Hematopoietic multipotent progenitor cell treated with erythropoietin and hydrocortisone succinate and interleukin-3 and kit ligand, for 8 days (in vitro differentiated cells): Measurements from ENCODE around the gene SLU7.

Experiments
- DNase-seq: peaks from one replicate; pipeline ENCODE4 v3.0.0-alpha.2; 2015

The SLU7 gene

DNA sequence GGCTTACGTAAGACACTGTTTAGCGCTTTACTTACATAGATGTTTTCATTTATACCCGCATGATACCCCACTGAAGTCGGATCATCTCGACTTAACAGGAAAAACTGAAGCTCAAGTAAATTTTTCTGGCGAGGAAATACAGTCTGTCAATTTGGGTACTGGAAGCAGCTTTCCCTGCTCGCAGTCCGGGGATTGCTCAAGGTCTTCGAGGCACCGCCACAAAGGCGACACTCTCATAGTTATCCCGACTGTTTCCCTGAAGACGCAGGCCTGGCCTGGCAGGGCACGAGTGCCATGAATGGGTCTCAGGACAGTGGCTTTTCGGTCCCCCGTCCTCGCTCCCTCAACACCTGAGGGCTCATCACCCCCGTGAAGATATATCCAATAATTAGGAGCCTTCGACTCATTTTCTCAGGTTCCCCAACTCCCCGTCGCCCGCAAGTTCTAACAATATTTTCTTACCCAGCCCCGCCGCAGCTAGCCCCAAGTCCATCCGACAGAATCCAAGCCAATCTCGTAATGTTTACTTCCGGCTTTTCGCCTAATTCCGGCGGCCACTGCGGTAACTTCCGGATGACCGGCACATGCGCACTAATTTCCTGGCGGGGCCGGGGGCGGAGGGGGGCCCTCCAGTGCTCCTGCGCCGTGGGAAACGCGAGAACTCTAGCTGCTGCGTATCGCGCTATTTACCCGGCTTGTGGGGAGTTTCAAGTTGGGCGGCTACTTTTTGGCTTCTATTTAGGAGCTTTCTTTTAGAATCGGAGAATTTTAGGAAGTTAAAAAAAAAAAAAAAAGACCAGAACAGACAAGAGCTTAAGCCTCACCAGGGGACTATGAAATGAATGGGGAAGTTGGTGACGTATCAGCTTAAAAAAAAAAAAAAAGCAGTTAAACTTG is at the start of gene SLU7:
Gene SLU7 (minus strand): TSS at position 521 of the 897 bp plus-strand sequence. CDS start 3,787 bp downstream, outside the sequence.
- DNase-seq, result peak; percentile 92

DNA sequence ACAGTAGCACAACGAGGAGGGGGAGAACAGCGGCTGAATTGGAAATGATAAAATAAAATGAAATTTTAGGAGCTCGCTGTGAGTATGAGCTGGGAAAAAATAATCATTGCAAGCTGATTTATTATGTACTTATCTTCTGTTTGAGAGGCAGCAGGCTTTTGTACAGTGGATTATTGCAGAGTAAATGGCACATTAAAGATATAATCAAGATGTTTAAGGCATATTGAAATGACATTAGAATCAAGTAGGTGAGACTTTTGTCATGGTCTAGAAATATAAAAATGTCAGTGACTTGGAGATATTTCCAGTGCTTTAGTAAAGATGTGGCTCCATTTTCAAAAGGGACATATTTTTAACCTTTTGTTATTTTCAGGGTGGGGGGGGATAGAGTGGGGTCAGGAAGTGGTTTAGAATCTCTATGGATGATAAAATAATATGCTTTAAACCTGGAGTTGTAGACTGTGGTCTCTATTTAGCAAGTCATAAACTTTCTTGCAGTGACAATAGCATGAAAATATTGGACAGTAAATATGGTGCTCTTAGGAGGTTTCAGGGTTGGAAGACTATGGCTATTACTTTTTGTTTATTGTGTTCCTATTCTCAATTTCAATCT is 49.6 kb upstream of the SLU7 start:
- no peak for DNase-seq

DNA sequence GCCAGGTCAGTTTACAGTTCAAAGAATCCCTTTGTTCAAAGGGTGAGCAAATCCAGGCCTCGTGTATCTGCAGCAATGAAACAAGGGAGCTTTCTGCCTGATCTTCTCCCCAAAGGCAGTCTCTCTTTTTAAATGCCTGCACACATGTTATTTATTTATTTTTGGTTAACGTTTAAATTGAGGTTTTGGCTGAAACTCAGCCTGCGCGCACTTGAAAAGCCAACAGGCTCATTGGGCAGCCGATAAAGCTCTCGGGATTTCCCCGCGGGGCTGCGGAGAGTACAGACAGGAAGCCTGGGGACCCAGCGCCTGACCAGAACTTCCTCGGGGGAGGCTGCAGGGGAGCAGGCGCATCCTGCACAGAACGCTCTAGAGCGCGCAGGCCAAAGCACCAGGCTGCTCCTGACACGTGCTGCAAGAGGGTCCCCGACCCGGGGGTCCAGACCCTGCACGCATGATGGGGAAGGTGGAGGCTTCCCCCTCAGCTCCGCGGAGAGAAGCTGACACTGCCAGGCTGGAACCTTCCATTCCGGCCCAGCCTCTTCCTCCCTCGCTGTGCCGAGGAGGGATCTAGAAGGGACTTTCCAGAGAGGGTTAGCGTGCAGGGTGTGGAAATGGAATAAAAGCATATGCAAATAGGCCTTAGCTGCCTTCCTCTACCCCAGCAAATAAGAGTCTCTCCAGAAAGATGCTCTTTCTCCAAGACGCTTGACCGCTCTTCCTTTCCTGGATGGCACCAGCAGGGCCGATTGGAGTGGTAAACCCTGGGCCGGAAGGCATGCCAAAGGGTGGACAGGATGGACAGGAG is 48.9 kb upstream of the SLU7 start:
- peak; percentile 78 for DNase-seq

DNA sequence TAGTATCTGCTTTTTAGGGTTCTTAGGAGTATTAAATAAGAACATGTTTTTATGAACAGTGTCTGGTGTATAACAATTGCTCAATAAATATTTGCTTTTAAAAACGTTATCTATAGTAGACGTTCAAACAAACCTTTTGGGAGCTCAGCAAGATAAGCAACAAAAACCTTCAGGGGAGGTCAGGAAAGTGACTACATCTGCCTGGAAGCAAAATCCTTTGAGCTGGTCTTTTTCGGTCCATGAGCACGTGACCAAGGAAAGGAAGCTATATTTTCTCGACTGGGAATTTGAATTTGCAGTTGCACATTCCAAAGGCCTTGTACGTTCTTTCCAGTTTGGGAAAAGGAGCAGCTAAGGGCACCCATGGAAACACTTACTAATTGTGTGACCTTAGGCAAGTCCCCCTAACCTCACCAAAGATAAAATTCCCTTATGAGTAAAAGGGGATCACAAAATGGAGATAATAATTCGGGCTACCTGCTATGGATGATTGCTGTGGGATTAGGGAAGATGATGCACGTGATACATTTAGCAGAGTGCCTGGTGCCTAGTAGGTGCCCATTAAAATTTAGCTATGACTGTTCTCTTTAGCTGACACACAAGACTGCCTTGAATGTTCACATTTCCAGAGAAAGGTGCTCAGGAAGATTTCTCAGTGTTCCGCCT is 48.1 kb upstream of the SLU7 start:
- peak; percentile 30 for DNase-seq

DNA sequence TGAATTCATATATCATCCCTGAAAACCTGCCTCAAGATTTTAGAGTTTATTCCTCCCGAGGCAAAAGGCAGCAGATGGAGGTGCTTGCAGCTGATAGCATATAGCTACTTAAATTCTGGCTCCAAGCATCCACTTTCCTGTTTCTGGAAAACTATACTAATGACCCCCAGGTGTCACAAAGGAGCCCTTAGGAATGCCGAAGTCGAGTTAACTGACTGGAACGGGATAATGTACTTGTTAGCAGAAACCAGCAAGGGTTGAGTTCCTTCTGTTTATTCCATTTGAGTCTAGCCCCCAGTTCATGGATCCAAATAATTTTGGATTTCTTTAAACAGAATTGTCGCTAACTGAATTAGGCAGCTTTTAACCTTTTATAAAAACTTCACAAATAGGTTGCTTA is 47.2 kb upstream of the SLU7 start:
- no peak for DNase-seq

DNA sequence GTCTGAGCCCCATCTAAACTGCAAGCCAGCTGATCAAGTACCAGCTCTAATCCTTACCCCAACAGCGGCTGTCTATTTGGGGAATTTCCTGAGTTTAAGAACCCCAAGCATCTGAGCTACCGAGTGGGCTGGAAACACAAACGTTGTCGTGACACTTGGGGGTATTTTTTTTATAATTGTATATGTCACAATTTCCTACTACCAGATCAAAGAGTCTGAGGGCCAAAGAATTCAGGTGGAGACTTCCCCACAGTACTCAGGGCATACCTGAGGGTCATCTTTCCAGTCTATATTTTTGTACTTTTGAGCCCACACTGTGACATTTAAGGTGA is 45.6 kb upstream of the SLU7 start:
- DNase-seq, result no peak

DNA sequence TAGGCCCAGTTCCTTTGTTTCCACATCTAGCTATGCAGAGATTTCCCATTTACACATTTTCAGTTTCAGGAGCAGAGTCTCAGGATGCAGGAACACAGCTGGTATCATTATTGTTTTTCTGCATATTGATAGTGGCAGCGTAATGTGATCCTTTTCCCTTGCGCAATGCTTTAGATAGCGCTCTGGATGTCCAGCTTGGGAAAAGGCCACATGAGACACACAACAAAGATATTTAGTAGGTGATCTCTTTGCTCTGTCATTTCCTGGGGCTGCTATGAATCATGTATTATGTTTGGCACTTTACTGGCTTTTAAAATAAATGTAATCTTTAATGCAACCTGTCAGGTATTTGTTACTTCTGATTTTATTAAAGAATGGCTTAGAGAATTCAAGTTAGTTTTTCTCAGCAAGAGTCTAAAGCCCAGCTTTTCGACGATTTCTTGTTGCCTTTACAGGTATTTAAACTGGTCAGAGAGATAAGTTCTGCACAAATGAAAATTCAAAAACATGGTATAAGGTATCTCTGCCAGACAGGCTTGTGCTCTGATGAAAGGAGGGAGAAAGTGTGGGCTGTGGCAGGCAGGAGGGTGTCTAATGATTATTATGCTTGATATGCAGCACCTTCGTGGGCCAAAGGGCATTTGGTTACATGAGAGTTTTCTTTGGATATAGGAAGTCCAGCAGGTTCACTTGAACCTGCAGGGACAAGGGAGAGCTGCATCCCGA is 45.0 kb upstream of the SLU7 start:
- no peak for DNase-seq

DNA sequence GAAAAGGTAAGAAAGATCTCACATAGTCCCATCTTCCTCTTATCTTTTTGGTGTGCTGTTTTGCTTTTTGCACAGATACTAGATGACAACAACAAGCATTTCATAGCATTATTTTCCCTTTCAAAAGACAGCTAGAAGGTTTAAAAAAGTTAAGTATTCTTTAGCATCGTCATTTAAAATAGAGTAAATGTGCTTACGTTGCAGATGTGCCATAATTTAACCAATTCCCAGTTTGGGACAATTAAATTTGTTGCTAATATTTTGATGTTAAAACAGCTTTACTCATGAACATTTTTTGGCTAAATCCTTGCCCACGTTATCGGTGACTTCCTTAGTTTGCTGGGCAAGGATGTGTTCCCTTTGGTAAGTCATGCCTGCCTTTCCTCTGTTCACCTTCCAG is 44.3 kb upstream of the SLU7 start:
- DNase-seq, result no peak

- no peak for DNase-seq
Observed at GRCh38 chr5:160462167-160462566, 43.3 kb upstream of the SLU7 start.

GRCh38 chr5:160461378-160461777 is 42.5 kb upstream of the SLU7 start:
- no peak for DNase-seq

DNA sequence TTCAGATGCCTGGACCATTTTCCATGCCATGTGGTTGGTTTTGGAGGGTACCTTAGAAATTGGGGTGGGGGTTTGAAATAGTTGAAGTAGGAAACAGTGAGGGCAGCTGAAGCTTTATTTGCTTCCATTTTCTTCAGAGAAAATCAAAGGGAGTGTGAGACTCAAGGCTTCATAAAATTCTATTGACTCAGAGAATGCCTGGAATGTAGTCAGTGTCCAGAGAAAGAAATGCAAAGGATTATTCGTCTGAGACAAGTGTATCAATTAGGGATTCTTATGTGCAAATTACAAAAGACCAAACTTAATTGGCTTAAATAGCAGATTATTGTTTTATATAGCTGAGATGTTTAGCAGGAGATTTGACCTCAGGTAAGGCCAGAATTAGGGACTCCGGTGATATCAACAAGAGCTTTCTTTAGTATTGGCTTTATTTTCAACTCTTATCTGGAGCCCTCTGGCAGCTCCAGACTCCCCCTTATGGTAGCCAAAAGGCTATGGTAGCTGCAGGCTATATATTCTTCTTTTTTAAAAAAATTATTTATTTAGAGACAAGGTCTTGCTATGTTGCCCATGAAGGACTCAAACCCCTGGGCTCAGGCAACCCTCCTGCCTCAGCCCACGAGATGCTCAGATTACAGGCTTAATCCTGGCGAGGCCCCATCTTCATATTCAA is 41.6 kb upstream of the SLU7 start:
- peak; percentile 32 for DNase-seq

DNA sequence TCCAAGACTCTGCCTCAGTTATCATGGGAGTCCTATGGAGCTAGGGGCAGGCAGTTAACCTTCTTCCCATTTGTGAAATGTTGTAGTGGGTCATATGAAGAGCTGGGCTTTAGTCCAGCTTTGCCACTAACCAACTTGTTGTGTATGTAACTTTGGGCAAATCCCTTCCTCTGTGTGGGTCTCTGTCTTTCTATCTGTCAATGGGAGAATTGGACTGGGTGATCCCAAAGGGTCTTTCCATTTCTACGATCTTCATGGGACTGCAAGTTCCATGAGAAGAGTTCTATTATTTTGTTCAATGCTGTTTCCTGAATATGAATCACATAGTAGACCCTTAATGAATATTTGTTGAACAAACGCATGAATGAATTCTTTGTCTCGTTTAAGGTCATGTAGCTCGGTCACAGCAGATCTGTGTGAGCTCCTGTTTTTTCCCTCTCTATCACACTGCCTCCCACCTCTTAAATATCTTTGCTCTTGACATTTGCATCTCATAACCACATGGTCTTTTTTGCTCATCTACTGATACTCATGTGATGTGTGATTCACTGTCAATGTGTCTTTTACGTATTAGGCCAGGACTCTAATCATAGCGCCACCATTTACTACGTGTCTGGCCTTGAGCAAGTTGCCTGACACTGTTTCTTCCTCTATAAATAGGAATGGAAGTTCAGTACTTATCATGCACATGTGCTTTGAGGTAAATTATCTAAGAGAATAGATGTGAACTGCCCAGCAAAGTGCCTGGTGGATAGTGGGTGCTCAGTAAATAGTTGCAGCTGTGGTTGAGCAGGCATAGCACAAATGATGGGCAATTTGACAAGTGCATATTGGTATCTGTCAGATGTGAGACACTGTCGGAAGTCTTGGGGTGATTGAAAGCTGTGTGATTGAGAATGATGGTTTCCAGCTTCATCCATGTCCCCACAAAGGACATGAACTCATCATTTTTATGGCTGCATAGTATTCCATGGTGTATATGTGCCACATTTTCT is 40.2 kb upstream of the SLU7 start:
- no peak for DNase-seq

GRCh38 chr5:160457252-160457651 is 38.4 kb upstream of the SLU7 start:
- no peak for DNase-seq

- DNase-seq, result no peak
Observed at GRCh38 chr5:160456480-160457177, 37.7 kb upstream of the SLU7 start.

DNA sequence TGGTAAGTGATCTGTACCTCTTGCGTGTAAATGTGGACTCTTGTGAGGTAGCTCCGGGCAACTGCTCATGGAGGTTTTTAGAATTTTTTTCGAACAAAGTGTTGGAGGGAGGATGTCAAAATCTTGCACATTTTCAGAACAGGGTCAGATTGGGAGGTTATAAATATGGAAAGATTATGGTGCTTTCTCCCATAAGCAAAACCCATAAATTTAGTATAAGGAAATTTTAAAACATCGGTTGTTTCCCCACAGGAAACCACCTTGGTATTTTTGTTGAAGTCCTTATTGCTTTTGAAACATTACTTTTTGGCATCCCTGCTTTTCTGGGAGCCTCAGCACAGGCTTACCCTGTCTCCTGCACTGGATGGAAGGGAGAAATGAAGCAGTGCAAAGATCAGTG is 36.7 kb upstream of the SLU7 start:
- DNase-seq, result no peak

DNA sequence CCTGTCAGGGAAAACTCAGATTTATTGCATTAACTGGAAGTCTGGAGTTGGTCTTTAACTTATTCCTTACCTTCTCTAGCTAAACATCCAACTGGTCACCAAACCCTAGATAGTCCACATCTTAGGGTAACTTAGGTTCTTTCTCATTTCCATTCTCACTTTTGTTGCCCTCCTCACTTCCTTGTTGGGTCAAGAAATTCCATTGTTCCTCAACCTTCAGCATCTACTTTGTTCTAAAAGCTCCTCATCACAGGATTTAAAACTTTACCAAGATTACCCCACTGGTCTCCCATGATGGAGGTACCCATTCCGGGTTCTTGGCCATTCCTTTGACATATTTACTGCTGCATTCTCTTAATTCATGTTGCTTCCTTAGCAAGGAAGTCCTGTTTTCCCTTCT is 34.9 kb upstream of the SLU7 start:
- no peak for DNase-seq

- no peak for DNase-seq
Observed at GRCh38 chr5:160452795-160453194, 33.9 kb upstream of the SLU7 start.

- DNase-seq, result no peak
Observed at GRCh38 chr5:160452036-160452435, 33.2 kb upstream of the SLU7 start.

DNA sequence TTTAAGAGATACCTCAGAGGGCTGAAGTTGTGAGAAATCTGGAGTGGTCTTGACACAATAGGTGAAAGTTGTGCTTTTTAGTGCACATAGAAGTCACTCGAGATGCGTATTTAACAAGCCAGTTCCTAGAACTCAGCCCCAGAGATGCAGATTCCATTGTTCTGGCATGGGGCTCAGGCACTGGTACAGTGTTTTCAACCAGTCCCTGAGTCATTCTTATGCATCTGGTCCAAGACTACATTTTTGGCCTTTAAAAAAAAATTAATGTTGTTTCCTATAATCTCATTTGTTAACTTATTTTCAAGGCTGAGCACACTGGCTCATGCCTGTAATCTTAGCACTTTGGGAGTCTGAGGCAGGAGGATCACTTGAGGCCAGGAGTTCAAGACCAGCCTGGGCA is 32.4 kb upstream of the SLU7 start:
- no peak for DNase-seq
